ENCODE data around the gene MTERF1.
"Not testable (repeated sequence)": the region's sequence is repeated elsewhere in the genome, so short reads cannot be mapped to it uniquely, and the experiment has no call there.

MTERF1 gene

DNA sequence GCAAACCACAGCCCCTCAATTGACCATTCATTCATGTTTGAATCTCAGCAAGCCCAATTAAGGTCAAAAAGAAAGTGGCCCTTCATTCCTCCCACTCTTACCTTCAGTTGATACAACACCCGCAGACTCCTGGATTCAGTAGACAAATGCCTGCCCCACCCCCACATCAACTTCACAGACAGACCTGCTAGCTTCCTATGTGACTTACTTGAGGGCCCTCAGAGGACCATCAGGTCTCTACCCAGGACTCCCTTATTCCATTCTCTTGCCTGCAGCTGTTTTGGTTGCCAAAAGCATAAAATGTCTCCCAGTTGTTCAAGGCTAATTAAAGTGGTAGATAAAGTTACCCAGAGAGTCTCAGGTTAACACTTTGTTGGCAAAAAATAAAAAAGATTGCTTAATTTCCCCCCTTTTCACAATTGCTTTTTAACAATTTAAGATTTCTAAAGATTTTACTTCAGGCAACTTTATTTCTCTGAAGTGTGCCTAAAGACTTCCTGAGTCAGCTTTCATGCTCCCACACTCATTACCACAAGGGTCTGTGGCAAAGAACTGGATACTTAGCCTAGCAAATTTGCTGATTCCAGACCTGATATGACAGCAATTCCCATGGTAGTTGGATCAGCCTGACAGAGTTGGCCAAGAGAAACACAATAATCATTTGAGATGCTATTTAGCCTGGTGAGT, 3.3 kb upstream of the MTERF1 start:
- no peak for DNase-seq (ENCODE audit: low read depth)

DNA sequence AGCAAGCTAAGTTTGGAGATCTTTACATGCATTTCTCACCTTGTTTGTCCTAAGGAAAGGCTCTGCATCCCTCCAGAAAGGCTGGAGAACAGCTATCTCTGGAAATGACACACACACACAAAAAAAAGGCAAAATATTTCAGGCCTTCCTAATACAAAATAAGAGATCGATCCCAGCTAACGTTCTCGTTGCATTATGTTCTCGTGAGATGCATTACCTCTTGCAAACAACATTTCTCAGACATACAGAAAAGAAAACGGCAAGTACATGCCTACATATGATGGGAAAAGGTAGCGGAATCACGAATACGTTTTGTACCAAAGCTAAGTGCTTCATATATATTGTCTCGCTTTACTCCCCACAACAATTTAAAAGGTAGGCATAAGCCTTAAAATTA, 488 bp downstream of the MTERF1 start:
- DNase-seq (ENCODE audit: low read depth) = no peak

DNA sequence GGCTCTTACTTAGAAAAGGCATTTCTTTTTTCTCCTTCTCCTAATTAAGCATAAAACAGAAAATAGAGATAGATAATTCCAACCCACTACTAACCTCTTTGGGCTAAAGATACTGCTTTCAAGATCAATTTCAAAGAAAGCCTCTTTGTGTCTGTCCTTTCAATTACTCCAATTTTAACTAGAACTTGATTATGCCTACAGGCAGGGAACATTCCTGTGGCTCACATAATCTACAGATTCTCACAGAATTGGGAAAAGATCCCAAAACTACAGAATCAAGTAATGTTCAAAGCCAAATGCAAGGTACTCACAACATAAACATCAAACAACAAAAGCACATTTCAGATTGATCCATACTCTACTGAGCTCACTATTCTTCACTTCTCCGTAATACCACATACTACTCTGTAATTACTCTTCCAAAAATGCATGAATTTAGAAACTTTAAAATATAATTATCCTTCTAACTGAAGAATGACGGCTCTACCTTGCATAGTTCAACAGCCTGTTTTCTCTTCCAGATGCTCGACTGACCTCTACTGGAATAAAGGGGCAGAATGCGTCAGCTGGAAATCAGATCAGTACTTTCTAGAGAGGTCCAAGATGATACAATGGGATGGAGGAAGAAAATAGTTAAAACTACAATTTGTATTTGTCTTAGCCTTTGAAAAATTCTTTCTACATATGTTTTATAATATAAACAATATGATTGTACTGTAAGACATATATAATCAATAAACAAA, 3.9 kb downstream of the MTERF1 start:
- no peak for DNase-seq (ENCODE audit: low read depth)

DNA sequence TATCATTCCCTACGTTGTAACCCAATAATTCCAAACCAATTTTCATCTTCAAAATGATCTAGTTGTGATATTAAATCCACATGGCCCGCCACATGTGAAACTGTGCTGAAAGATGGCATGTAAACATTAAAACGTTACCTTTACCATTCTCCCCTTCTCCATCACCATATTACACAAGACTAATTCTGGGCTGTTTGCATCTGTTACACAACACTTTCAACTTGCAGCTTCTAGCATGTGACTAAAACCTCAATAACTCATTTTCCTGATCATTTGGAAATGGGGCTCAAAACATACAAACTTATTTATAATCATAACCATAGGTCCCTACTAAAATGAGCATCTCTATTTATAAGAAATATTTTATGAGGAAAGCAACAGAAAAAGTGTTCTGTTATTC, 4.7 kb downstream of the MTERF1 start:
- no peak for DNase-seq (ENCODE audit: low read depth)

DNA sequence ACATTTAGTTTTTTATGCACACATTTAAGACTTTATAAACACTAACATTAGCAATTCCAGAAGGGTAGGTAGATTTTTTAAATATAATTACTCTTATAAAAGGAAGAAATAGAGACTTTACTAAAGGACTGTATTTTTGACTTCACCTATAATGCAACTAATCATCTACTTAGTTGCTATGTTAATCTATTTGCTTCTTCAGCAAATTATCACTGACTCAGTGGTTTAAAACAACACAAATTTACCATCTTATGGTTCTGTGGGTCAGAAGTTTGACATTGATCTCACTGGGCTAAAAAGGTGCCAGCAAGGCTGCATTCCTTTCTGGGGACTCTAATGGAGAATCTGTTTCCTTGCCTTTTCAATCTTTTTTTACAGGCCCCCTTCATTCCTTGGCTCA, 7.6 kb downstream of the MTERF1 start:
- no peak for DNase-seq (ENCODE audit: low read depth)

DNA sequence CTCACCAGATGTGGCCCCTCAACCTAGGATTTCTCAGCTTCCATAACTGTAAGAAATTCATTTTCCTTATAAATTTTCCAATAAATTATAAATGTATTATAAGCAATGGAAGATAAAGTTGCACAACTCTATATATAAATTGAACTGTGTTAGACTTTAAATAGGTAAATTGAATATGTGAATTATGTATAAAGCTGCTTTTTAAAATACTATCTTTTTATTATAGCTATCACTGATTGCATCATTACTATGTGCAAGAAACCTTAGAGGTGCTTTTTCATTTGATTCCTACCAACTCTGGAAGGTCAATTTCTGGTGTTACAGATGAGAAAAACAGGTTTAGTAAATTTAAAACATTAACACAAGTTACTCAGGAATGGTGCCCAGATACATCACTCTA, 8.4 kb downstream of the MTERF1 start:
- DNase-seq (ENCODE audit: low read depth) = no peak

DNA sequence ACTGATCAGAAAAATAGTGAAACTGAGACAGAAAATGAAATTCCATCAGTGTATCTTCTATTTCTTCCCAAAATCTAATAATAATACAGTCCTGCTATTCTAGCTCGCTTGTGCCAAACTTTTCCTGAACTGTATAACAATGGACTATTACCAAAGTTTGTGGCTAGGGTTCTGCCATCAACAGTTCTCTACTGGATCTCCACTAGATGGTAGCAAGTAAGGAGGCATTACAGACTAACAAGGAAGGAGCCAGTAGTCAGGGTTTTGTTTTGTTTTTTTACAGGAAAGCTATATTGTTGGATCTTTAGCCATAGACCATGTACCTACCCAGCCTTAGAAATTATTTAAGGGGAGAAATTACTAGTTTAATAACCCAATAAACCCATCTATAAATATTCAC, 10.8 kb downstream of the MTERF1 start:
- no peak for DNase-seq (ENCODE audit: low read depth)

DNA sequence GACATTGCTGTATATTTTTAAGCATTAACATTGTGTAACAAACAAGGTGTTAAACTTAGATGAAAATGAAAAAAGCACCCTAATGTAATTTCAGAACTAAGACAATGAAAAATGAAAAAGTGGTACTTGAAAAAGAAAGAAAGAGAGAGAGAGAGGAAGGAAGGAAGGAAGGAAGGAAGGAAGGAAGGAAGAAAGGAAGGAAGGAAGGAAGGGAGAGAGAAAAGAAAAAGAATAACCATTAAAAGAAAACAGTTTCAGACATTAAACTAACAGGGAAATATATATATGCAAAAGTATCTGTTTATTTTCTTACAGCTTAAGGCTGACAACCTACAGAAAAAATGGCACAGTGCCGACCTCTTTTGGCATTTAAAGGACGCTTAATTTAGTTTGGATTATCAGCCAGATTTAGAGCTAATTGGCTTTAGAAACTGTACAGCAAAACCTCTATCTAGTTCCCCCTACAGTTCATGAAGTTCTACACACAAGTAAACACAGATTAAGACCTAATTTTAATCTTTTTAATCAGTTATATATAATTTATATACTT, 13.8 kb downstream of the MTERF1 start:
- no peak for DNase-seq (ENCODE audit: low read depth)

DNA sequence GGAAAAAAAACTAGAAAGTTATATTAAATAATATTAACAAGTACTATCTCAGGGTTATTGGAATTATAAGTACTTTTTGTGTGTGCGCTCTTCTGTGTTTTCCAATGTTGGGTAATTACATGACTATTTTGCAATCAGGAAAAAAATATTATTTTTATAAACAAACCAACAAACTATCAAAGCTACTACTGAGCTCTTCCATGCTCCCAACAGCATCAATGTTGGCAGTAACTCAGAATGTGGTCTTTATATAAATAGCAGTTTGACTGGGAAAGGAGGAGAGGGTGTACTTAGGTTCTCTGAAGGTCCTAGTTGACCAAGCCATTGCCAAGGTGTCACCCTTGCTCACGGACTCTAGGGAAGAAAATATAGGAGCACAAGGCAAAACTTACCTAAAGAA, 15.0 kb downstream of the MTERF1 start:
- DNase-seq (ENCODE audit: low read depth) = no peak

DNA sequence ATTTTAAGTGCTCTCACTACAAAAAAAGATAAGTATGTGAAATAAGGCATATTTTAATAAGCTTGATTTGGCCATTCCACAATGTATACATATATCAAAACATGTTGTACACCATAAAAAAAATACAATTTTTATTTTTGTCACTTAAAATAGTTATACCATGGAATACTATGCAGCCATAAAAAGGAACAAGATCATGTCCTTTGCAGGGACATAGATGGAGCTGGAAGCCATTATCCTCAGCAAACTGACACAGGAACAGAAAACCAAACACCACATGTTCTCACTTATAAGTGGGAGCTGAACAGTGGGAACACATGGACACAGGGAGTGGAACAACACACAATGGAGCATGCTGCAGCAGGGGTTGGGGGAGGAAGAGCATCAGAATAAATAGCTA, 15.9 kb downstream of the MTERF1 start:
- not testable (repeated sequence) for DNase-seq (ENCODE audit: low read depth)

DNA sequence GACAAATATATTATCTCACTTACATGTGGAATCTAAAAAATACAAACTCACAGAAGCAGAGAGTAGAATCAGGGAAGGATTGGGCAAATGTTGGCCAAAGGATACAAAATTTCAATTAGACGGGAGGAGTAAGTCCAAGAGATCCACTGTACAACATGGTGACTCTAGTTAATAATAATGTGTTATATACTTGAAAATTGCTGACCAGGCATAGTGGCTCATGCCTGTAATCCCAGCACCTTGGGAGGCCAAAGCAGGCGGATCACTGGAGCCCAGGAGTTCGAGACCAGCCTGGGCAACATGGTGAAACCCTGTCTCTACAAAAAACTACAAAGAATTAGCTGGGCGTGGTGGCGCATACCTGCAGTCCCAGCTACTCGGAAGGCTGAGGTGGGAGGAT, 16.4 kb downstream of the MTERF1 start:
- no peak for DNase-seq (ENCODE audit: low read depth)

DNA sequence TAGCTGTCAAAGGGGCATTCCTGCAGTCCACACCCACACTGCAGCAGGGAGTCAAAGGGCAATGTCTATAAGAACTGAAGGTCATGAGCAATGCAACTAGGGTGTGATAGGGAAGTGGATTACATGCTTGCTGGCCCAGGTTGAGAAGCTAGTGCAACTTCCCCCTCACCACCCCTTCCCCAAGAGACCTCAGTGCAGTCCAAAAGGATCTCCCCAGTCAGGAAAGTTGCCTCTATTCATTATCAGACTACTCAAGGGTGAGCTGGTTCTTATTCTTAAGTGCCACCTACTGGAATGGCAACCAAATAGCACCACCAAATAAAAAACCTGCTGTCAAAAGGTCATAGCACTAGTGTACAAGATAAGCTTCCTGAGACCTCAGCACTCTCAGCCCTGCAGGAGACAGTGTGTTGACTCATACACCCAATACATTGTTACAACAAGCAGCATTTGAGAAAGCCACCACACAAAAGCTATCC, 28.2 kb downstream of the MTERF1 start:
- no peak for DNase-seq (ENCODE audit: low read depth)

DNA sequence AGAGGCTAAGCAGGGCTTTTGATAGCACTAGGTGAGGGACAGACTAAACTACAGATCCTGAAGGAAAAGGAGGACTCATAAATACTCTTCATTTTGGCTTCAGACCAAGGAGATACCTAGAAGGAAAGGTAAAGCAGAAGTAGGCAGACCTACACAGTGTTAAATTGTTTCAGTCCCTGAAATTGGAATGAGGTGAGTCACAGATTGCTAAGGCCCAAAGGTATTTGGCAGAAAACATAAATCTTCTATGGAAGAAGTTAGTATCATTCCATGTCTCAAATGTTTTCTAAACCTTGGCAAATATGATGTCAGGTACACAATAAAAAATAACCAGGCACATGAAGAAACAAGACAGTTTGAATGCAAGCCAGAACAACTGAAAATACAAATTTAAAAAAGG, 30.0 kb downstream of the MTERF1 start:
- no peak for DNase-seq (ENCODE audit: low read depth)

DNA sequence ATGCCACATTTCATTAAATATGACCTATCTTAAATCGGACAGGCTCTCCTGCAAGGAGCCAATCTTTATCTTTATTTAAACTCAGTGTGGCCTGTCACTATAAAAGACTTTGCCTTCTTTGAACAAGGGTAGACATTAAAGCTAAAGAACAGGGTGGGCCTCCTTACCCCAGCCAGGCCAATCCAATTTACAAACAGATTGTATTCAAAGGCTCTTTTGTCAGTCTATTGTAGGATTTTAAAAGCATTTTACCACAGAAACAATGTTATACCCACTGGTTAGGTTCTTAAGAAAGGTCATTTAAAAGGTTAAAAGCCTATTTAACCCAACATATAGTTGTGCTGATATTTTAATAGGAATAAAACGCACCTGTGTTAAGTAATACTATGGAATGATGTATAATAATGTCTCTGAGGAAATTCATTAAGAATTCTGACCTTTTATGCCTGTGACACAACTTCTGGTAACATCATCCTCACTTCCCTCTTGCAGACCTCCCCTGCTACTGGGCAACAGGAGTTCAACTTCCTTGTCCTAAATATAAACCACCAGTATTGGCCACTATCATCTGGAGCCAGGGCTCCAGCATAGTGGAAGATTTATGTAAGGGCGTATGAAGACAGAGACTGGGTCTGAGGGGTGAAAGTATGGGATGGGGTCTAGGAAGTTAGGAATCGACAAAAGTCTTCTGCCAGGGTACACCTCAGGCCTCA, 32.5 kb downstream of the MTERF1 start:
- DNase-seq (ENCODE audit: low read depth) = no peak

DNA sequence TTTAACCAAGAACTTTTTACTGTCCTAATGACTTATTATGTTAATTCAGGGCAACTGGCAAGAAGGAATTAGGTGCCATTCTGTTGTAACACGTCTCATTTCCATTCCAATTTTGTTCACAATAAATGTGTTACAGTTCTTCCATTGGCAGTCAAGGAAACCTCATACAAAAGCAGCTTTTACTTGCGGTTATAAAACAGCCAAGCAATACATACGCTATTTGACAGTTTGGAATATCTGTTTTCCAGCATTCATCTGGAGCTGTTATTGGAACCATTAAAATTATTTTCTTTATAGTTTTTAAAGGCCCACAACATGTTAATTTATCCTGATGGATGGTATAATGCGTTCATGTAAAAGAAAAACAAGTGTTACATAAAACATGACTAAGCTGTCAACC, 33.3 kb downstream of the MTERF1 start:
- DNase-seq (ENCODE audit: low read depth) = no peak

DNA sequence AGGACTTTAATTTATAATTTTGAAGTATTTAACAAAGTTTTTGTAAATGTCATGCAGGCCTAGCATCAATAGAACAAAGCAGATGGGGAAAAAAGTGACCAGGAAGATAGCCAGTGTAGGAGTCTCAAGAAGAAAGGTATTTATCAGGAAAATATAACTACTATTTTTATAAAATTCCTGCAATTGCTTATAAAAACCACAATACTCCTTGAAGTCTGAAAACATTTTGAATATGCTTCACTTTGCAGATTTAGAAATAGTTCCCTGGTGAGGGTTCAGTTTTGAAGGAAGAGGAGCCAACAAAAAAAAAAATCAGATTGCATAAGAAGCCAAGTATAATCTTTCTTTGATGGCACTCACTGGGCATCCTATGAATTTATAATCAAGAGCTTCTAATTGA, 34.1 kb downstream of the MTERF1 start:
- no peak for DNase-seq (ENCODE audit: low read depth)

DNA sequence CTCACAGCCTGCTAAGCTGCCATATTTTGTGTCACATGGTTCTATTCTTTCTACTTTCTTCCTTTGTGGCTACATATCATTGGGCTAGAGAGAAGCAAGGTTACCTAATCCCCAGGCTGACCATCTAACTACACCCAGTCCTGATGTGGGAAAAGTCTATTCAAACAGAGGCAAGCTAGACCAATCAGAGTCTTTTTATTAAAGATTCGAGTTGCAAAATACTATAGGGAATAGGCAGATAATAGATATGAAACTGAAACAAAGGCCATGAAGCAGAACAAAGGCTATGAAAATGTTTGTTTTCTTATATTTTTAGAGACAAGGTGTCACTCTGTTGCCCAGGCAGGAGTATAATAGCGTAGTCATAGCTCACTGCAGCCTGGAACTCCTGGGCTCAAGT, 36.7 kb downstream of the MTERF1 start:
- DNase-seq (ENCODE audit: low read depth) = no peak

DNA sequence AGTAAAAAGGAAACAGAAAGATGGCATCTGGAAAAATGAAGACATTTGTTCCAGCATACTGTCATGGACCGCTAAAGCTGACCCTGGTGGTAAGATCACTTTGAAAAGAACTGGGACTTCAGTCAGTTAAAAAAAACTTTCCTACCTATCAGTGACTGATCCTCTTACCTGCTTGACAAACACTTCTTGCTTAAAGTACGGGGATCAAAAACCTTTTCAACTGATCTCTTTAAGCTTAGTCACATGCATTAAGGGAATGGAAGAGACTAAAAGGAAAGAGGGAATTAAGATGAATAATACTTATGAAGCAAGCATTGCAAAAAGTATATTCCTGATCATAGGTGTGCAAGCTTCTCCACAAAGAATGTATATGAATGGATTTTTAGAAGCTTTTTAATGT, 42.1 kb downstream of the MTERF1 start:
- DNase-seq (ENCODE audit: low read depth) = no peak

DNA sequence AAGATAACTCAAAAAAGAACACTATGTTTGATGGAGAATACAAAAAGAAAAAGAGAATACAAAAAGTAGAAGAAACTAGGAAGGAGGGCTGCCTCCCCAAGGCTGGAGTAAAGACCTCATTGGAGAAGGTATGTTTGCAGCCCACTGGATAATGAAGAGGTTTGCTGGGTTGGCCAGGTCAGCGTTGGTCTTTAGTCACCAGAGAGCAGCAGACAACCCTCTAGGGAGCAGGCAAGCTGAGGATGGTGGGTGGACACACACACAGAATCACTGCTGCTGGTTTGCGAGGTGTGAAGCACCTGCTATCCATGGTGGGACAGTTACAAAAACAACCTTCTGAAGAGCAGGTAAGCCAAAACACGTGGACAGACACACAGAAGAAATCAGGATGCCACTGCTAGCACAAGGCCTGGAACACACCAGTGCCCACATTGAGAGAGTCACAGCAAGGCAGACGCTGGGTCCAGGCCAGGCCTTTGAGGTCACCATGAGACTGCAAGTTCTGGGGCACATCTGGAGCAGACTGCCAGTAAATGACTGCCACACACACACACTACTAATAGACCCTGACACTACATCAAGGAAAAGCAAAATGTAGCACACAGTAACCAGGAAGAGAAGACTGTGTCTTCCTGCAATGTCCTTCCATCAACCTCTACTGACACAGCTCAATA, 43.0 kb downstream of the MTERF1 start:
- no peak for DNase-seq (ENCODE audit: low read depth)

DNA sequence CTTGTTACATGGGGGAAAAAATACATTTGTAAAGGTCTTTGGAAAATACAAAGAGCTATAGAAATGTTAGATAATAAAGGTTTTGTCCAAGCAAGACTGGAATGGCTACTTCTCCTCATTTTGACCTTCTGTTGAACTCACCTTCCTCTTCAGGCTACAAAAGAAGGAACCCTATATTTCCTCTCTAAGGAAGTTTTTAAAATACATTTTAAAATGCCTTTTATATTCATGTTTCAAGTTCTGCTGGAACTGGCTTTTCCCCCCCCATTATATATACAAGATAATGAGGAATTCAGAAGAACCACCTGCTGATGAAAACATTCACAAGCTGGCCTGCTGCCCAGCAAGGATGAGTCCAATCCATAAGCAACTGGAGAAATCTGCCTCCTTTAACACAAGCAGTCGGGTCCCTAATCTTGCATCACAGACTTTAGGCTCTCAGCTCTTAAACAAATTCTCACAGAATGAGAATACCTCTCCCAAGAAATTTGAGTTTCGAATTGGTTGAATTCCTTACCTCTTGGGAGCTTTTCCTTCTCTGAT, 44.6 kb downstream of the MTERF1 start:
- DNase-seq (ENCODE audit: low read depth) = no peak

DNA sequence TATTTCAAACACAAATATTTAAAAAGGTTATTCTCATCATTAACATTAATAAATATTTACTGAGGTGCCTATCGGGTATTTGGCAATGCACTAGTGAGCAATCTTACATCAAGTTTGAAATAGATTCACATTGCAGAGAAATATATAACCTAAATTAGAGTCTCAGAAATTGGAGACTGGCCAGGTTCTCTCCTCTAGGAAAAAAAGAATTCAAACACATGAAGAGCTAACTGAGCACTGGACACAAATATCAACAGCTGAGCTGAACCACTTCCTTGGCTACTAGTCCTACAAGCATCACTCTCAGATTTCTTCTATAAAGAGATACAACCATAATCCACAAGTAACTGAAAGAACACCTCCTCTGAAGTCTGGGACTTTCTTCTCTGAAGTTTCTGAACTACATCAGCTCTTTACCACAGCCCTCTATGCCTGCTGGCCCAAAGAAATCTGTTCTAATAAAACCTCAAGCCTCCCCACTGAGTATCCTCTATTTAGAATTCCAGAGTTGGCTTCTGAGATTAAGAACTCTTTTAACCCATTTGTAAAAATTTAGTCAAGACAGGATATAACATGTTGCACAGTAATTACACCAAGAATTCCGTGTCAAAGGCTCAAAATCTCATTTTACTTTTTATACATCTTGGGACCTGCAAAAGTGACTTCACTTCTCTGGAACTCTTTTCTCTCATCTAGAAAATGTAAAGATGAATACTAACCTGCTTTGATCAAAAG, 45.2 kb downstream of the MTERF1 start:
- DNase-seq (ENCODE audit: low read depth) = no peak

Data from stimulated activated CD8-positive, alpha-beta memory T cell treated with anti-CD3 and anti-CD28 coated beads, Interleukin-12 subunit alpha, Interleukin-12 subunit beta, amount 100 ng/mL, for 1 hour (primary cell).